HCT116 (cell line): ENCODE data around the gene SEC61A1.

Experiments
- ATF3 ChIP-seq: IDR thresholded peaks from 2 replicates; pipeline ENCODE4 v1.6.1; 2012
- CBX3 ChIP-seq: IDR thresholded peaks from 2 replicates; pipeline ENCODE4 v1.6.1; 2012; ENCODE audit warnings: low read depth
- EZH2phosphoT487 ChIP-seq: fragments of 200-600 bp; IDR thresholded peaks from 2 replicates; pipeline ENCODE4 v1.6.1; 2018; ENCODE audit warnings: antibody characterized with exemption, borderline replicate concordance
- ZBTB33 ChIP-seq: IDR thresholded peaks from 2 replicates; pipeline ENCODE4 v1.6.1; 2011; ENCODE audit warnings: mild to moderate bottlenecking, low read length, moderate library complexity; ENCODE audit not compliant: insufficient replicate concordance; ENCODE audit errors: extremely low read depth
- TF ChIP-seq, protein P1 (sequence below), 3 experiments: fragments of 200-600 bp in 1 of 3; sonication (generic) in 1 of 3; IDR thresholded peaks in 2 of 3; conservative IDR thresholded peaks in 1 of 3; 2 replicates each; pipeline ENCODE4 v1.5.1; 2012 to 2017; ENCODE audit warnings: low read depth in 2 of 3, low read length in 2 of 3, antibody characterized with exemption in 1 of 3, borderline replicate concordance in 1 of 3, control low read depth in 1 of 3, mild to moderate bottlenecking in 1 of 3, mixed read lengths in 1 of 3, mixed run types in 1 of 3, moderate library complexity in 1 of 3; ENCODE audit not compliant: insufficient read depth in 1 of 3

GRCh38 chr3:128062033-128062745 is 10.0 kb downstream of the SEC61A1 start:
- TF ChIP-seq ZBTB33 (no peak), CBX3 (no peak), EZH2phosphoT487 (no peak), ATF3 (no peak)
- TF ChIP-seq, protein P1, sequence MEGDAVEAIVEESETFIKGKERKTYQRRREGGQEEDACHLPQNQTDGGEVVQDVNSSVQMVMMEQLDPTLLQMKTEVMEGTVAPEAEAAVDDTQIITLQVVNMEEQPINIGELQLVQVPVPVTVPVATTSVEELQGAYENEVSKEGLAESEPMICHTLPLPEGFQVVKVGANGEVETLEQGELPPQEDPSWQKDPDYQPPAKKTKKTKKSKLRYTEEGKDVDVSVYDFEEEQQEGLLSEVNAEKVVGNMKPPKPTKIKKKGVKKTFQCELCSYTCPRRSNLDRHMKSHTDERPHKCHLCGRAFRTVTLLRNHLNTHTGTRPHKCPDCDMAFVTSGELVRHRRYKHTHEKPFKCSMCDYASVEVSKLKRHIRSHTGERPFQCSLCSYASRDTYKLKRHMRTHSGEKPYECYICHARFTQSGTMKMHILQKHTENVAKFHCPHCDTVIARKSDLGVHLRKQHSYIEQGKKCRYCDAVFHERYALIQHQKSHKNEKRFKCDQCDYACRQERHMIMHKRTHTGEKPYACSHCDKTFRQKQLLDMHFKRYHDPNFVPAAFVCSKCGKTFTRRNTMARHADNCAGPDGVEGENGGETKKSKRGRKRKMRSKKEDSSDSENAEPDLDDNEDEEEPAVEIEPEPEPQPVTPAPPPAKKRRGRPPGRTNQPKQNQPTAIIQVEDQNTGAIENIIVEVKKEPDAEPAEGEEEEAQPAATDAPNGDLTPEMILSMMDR (IDR thresholded peaks at IDR 0.05 in 2 of 3, conservative IDR thresholded peaks at IDR 0.05 in 1 of 3; ENCODE audit: borderline replicate concordance in 1 of 3, insufficient read depth in 1 of 3, low read depth in 2 of 3, low read length in 2 of 3) = no peak
